ENCODE measurements around the gene KRT12.
"Not testable (repeated sequence)": the region's sequence is repeated elsewhere in the genome, so short reads cannot be mapped to it uniquely, and the experiment has no call there.

Gene KRT12

GRCh38 chr17:40841246-40841645, 25.8 kb downstream of the KRT12 start:
- FAIRE-seq = no peak

GRCh38 chr17:40839194-40839593, 27.8 kb downstream of the KRT12 start:
- no peak for FAIRE-seq

- FAIRE-seq = no peak
Observed at GRCh38 chr17:40836020-40836419, 31.0 kb downstream of the KRT12 start.

- FAIRE-seq = no peak
Observed at GRCh38 chr17:40833882-40834281, 33.1 kb downstream of the KRT12 start.

- FAIRE-seq = no peak
Observed at GRCh38 chr17:40832840-40833239, 34.2 kb downstream of the KRT12 start.

- no peak for FAIRE-seq
Observed at GRCh38 chr17:40830085-40830776, 36.8 kb downstream of the KRT12 start.

GRCh38 chr17:40828454-40829044, 38.5 kb downstream of the KRT12 start:
- FAIRE-seq = no peak

- FAIRE-seq = no peak
Observed at GRCh38 chr17:40827746-40828453, 39.1 kb downstream of the KRT12 start.

GRCh38 chr17:40825599-40825998, 41.4 kb downstream of the KRT12 start:
- FAIRE-seq = no peak

GRCh38 chr17:40824015-40824832, 42.8 kb downstream of the KRT12 start:
- FAIRE-seq = no peak

GRCh38 chr17:40822132-40822812, 44.8 kb downstream of the KRT12 start, which contains the start of gene KRT10:
KRT10 (minus strand) TSS chr17:40822614; CDS start chr17:40822585, 29 bp downstream.
- FAIRE-seq = no peak

- FAIRE-seq = no peak
Observed at GRCh38 chr17:40821536-40821935, 45.5 kb downstream of the KRT12 start.

GRCh38 chr17:40820228-40820838, 46.7 kb downstream of the KRT12 start:
- FAIRE-seq = no peak

- no peak for FAIRE-seq
Observed at GRCh38 chr17:40819528-40820125, 47.4 kb downstream of the KRT12 start.

- FAIRE-seq = no peak
Observed at GRCh38 chr17:40818733-40819527, 48.1 kb downstream of the KRT12 start.

- no peak for FAIRE-seq
Observed at GRCh38 chr17:40818343-40818732, 48.7 kb downstream of the KRT12 start.

- no peak for FAIRE-seq
Observed at GRCh38 chr17:40817103-40817682, 49.8 kb downstream of the KRT12 start.

GRCh38 chr17:40816569-40816968, 50.5 kb downstream of the KRT12 start:
- no peak for FAIRE-seq

- no peak for FAIRE-seq
Observed at GRCh38 chr17:40815381-40815780, 51.6 kb downstream of the KRT12 start.

GRCh38 chr17:40814657-40815056, 52.4 kb downstream of the KRT12 start:
- not testable (repeated sequence) for FAIRE-seq

Measured in G401.6 (cell line).